ENCODE measurements around the gene NAB1.

NAB1 gene

GRCh38 chr2:190716176-190716807 lies 67.4 kb downstream of the NAB1 start:
- DNase-seq = no peak

- DNase-seq = no peak
These were observed 68.4 kb downstream of the NAB1 start for GRCh38 chr2:190717306-190717705.

GRCh38 chr2:190717764-190718651 lies 69.1 kb downstream of the NAB1 start:
- no peak for DNase-seq

GRCh38 chr2:190718652-190719526 lies 70.0 kb downstream of the NAB1 start:
- DNase-seq = peak in 2 of 5 donors; percentile 1 to 29

GRCh38 chr2:190720276-190720675 lies 71.4 kb downstream of the NAB1 start:
- no peak for DNase-seq

GRCh38 chr2:190720691-190721090 lies 71.8 kb downstream of the NAB1 start:
- DNase-seq = no peak

- DNase-seq = peak in 1 of 5 donors; percentile 72
These were observed 73.3 kb downstream of the NAB1 start for GRCh38 chr2:190722061-190722759.

- DNase-seq = peak in 1 of 5 donors; percentile 25
These were observed 74.0 kb downstream of the NAB1 start for GRCh38 chr2:190722835-190723234.

GRCh38 chr2:190723397-190724090 lies 74.7 kb downstream of the NAB1 start:
- DNase-seq = no peak

- no peak for DNase-seq
These were observed 77.4 kb downstream of the NAB1 start for GRCh38 chr2:190726255-190726654.

GRCh38 chr2:190736355-190736754 lies 87.5 kb downstream of the NAB1 start:
- DNase-seq = no peak

GRCh38 chr2:190740449-190740848 lies 91.6 kb downstream of the NAB1 start:
- no peak for DNase-seq
